M059J (cell line): ENCODE results near the gene SDF4. TPM values are rescaled to one million over a fixed set of nuclear protein-coding genes. Genes with fewer than 3 reads are reported as not detected.
"Not testable (repeated sequence)": the region's sequence is repeated elsewhere in the genome, so short reads cannot be mapped to it uniquely, and the experiment has no call there.

Source experiments
- DNase-seq: peaks from one replicate; pipeline ENCODE4 v3.0.0-alpha.2; 2012; ENCODE audit warnings: low read depth
- total RNA-seq: library from RNA; depleted of rRNA; stranded (reverse); fragments of >200 nt; shearing (Covaris generic); gene quantifications from 2 replicates; pipeline ENCODE4 v1.2.3, GENCODE V29; 2014

The SDF4 gene
- total RNA-seq, 1 experiment from 2014 or later = 196 TPM

- DNase-seq = no peak
Measured at GRCh38 chr1:1178794-1179331, 52.9 kb downstream of the SDF4 start.

- no peak for DNase-seq
Measured at GRCh38 chr1:1177452-1178206, 54.2 kb downstream of the SDF4 start.

- no peak for DNase-seq
Measured at GRCh38 chr1:1176931-1177330, 54.9 kb downstream of the SDF4 start.

GRCh38 chr1:1176063-1176761 is 55.6 kb downstream of the SDF4 start:
- not testable (repeated sequence) for DNase-seq

- DNase-seq = no peak
Measured at GRCh38 chr1:1175221-1176062, 56.4 kb downstream of the SDF4 start.

- DNase-seq = peak; percentile 21
Measured at GRCh38 chr1:1173793-1174415, 57.9 kb downstream of the SDF4 start, which contains the start of gene TTLL10. Gene TTLL10, plus strand, starts transcription at chr1:1173880. Its CDS starts 5,336 bp downstream, at chr1:1179216.

GRCh38 chr1:1173061-1173792 is 58.6 kb downstream of the SDF4 start:
- no peak for DNase-seq

- DNase-seq = no peak
Measured at GRCh38 chr1:1171546-1172340, 60.1 kb downstream of the SDF4 start.

GRCh38 chr1:1171161-1171545 is 60.6 kb downstream of the SDF4 start:
- DNase-seq = no peak

GRCh38 chr1:1170215-1171091 is 61.3 kb downstream of the SDF4 start:
- DNase-seq = no peak

GRCh38 chr1:1169429-1170214 is 62.2 kb downstream of the SDF4 start:
- DNase-seq = no peak

- peak; percentile 16 for DNase-seq
Measured at GRCh38 chr1:1168451-1169411, 63.1 kb downstream of the SDF4 start.

- DNase-seq = no peak
Measured at GRCh38 chr1:1167841-1168450, 63.9 kb downstream of the SDF4 start.

GRCh38 chr1:1167398-1167821 is 64.4 kb downstream of the SDF4 start:
- no peak for DNase-seq
